ENCODE data around the gene MERTK. TPM values are rescaled to one million over a fixed set of nuclear protein-coding genes. Genes with fewer than 3 reads are reported as not detected.

Gene MERTK
- 13.4 and 14.9 TPM in 2 replicates for total RNA-seq

GRCh38 chr2:111897924-111898702, at the start of gene MERTK:
Gene MERTK, plus strand, starts transcription at chr2:111898607. Its CDS starts 129 bp downstream, at chr2:111898736.

DNA sequence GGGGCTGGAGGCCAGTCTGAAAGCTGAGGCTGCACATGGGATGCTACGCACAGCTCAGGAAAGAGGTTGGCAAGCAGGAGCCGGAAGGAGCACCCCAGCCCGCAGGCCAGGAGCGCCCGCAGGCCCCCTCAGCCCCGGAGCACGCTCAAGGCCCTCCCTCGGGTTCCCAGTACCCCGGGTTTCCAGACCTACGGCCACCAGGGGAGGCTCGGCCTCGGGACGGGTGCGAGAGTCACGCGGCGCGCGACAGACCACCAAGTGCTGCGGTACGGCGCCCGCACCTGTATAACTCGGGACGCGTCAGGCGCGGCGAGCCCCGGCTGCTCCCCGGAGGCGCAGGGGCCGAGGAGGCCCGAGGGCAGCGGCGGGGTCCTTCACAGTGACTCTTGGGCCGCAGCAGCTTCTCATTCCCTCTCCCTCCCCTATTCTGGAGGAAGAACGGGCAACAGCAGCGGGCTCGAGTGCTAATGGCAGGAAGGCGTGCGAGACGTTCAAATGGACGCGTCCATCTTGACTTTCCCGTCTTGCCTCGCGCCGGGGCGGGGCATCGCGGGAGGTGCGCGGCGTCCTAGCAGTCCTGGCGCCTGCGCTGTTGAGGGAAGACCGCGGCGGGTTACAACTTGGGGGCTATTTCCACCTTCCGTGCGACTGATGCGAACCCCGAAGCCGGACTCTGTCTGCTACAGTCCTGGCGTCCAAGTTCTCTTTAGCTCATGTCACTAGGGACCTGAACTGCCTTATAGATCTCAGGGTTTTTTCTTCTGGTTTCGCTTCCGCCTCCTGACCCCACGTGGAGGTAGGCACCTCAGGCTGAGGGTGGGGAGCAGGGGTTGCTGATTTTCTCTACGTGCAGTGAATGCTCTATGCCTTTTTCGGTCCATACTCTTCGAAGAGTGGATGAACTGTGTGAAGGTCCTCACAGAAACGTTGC, 14.5 kb upstream of the MERTK start, which contains the start of gene ANAPC1:
Gene ANAPC1, minus strand, starts transcription at position 533 of the 931 bp plus-strand sequence. CDS start 3,368 bp downstream, outside the sequence.

DNA sequence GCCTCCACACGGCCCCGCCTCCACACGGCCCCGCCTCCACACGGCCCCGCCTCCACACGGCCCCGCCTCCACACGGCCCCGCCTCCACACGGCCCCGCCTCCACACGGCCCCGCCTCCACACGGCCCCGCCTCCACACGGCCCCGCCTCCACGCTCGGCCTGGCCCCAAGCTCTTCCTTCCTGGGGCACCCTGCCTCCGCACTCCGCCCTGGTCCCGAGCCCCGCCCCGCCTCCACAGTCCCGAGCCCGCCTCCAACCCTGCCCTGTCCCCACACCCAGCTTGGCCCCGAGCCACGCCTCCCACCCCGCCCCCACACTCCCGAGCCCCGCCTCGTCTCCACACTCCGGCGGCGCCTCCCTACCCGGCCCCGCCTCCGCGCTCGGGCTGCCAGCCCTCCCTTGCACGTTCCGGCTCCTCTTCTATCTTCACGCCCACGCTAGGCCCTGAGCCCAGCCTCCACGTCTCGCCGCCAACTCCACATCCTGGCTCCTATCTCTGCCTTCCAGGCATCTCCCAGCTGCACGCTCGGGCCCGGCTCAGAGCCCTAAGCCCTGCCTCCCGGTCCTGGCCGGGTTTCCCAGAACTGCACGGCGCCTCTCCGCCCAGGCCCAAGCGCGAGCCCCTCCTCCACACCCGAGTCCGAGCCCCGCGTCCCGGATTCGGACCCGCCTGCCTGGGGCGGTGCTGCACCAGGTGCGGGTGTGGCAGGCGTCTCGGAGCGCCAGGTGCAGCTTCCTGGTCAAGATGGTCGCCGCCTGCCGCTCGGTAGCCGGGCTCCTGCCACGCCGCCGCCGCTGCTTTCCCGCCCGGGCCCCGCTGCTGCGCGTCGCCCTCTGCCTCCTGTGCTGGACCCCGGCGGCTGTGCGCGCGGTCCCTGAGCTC, 156.7 kb downstream of the MERTK start, which contains the start of gene TMEM87B:
Gene TMEM87B, plus strand, starts transcription at position 423 of the 883 bp plus-strand sequence. Its CDS starts 323 bp downstream, at position 746.

Other genes starting within 250 kb of the MERTK start
- gene ANAPC1, start 14.4 kb upstream of the MERTK start, total RNA-seq: 38.8 and 60.8 TPM in 2 replicates
- gene TMEM87B, start 156.7 kb downstream of the MERTK start, total RNA-seq: 23.4 and 30.0 TPM in 2 replicates
- gene FBLN7, start 239.8 kb downstream of the MERTK start, total RNA-seq: 1.9 and 2.2 TPM in 2 replicates